Stimulated activated naive CD8-positive, alpha-beta T cell treated with anti-CD3 and anti-CD28 coated beads, Interleukin-15, amount 100 ng/mL, for 72 hours (primary cell): Measurements from ENCODE around the gene CDH22.

Experiments used
- ATAC-seq: fragments of 150-1000 bp; cut with Tn5 transposase; 2 replicates; pipeline ENCODE4 v1.10.0; 2021; ENCODE audit warnings: mild to moderate bottlenecking, moderate library complexity
- DNase-seq, 2 donors: peaks; one replicate each; pipeline ENCODE4 v3.0.0; 2021 to 2022
- H3K27ac Mint-ChIP-seq, 2 donors: one replicate each; pipeline ENCODE4 v1.8.0; 2022; ENCODE audit warnings: mild to moderate bottlenecking in 2 of 2, mixed read lengths in 2 of 2, moderate library complexity in 2 of 2
- H3K27me3 Mint-ChIP-seq: one replicate; pipeline ENCODE4 v1.8.0; 2022; ENCODE audit warnings: mixed read lengths
- H3K4me1 Mint-ChIP-seq: one replicate; pipeline ENCODE4 v1.8.0; 2022; ENCODE audit warnings: mild to moderate bottlenecking, mixed read lengths
- H3K4me3 Mint-ChIP-seq, 2 donors: one replicate each; pipeline ENCODE4 v1.8.0; 2022; ENCODE audit warnings: mild to moderate bottlenecking in 2 of 2, mixed read lengths in 2 of 2, moderate library complexity in 1 of 2
- H3K9me3 Mint-ChIP-seq, 2 donors: one replicate each; pipeline ENCODE4 v1.8.0; 2022; ENCODE audit warnings: mixed read lengths in 2 of 2

The CDH22 gene, protein sequence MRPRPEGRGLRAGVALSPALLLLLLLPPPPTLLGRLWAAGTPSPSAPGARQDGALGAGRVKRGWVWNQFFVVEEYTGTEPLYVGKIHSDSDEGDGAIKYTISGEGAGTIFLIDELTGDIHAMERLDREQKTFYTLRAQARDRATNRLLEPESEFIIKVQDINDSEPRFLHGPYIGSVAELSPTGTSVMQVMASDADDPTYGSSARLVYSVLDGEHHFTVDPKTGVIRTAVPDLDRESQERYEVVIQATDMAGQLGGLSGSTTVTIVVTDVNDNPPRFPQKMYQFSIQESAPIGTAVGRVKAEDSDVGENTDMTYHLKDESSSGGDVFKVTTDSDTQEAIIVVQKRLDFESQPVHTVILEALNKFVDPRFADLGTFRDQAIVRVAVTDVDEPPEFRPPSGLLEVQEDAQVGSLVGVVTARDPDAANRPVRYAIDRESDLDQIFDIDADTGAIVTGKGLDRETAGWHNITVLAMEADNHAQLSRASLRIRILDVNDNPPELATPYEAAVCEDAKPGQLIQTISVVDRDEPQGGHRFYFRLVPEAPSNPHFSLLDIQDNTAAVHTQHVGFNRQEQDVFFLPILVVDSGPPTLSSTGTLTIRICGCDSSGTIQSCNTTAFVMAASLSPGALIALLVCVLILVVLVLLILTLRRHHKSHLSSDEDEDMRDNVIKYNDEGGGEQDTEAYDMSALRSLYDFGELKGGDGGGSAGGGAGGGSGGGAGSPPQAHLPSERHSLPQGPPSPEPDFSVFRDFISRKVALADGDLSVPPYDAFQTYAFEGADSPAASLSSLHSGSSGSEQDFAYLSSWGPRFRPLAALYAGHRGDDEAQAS

GRCh38 chr20:46308258-46309157 is at the start of gene CDH22:
TSS of gene CDH22 (minus strand) at chr20:46308498. CDS start at chr20:46251294, 57,204 bp downstream.
- peak within 1 kb of the TSS; percentile 58 to 70 for H3K4me3 Mint-ChIP-seq
- peaks cover 16% of the 10 kb centered on the region for H3K4me1 Mint-ChIP-seq
- DNase-seq (peak; percentile 37 to 44), ATAC-seq (peak; percentile 65)
- H3K27me3 Mint-ChIP-seq = peaks cover 78% of the 10 kb centered on the region
- no peaks in the 10 kb centered on the region for H3K9me3 Mint-ChIP-seq
- H3K27ac Mint-ChIP-seq = no peak within 1 kb of the TSS

DNA sequence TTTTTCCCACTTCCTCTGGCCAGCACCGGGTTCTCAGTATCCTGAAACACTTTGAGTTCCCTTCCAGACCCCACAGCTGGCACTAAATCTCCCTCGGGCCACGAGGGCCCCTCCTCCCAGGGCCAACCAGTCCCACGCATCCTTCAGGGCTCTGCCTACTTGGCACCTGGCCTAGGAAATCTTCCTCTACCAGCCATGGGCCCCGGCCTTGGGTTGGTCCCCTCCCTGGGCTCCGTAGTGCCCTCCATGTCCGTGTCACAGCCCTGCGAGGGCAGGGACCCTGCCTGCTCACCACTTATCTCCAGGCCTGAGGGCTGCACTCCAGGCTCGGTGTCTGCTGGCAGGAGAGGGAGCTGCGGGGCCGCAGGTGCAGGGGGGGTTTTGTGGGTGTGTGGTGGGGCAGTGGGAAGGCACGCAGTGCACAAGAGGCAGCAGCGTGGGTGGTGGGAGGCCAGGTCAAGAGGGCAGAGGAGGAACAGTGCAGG is 48.8 kb upstream of the CDH22 start:
- peak; percentile 33 for ATAC-seq
- peak overlapping the region in 1 of 2 donors; percentile 60 for H3K4me3 Mint-ChIP-seq

DNA sequence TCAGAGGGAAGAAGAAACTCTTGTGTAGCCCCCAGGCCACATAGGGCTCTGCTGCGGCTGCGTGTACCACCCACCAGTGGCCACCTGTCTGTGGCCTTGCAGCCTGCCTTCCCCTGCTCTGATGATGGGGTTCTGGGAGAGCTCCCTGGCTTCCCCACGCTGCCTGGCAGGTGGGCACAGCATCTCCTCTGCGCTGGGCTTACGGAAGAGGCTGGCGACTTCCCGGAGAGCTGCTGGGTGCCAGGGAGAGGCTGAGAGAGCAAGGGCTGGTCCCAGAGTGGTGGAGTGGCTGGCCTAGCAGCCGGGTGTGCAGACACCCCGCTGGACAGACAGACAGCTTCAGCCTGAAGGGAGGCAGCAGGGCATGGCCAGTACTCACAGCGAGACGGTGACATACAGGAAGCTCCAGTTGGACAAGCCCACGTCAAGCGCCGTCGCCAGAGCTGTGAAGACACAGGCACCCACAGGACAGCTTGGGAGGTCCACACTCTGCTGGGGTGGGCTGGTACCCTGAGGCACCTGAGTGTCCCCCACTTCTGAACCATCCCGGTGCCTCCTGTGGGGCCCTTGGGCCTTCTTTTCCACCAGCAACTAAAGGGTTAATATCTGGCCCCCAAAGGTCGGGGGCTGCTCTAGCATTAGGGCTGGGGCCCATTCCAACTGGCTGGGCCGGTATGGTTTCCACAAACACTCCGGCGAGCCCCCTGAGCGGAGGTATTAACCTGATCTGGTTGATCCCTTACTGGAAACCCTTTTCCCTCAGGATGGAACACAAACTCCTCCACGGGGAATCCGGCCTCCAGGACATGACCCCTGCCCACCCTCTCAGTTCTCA is 48.1 kb upstream of the CDH22 start:
- H3K4me3 Mint-ChIP-seq = no peak overlapping the region
- H3K4me1 Mint-ChIP-seq = peaks cover 51% of the 10 kb centered on the region
- H3K9me3 Mint-ChIP-seq = no peaks in the 10 kb centered on the region
- ATAC-seq = no peak
- no peak for DNase-seq
- peak overlapping the region in 1 of 2 donors; percentile 86 for H3K27ac Mint-ChIP-seq
- H3K27me3 Mint-ChIP-seq = no peaks in the 10 kb centered on the region

More for the DNA sequence above, 48.8 kb upstream of the CDH22 start:
- no peak for DNase-seq
- no peaks in the 10 kb centered on the region for H3K27me3 Mint-ChIP-seq
- peaks cover 57% of the 10 kb centered on the region for H3K4me1 Mint-ChIP-seq
- no peaks in the 10 kb centered on the region for H3K9me3 Mint-ChIP-seq
- H3K27ac Mint-ChIP-seq = peak overlapping the region; percentile 86 to 87

DNA sequence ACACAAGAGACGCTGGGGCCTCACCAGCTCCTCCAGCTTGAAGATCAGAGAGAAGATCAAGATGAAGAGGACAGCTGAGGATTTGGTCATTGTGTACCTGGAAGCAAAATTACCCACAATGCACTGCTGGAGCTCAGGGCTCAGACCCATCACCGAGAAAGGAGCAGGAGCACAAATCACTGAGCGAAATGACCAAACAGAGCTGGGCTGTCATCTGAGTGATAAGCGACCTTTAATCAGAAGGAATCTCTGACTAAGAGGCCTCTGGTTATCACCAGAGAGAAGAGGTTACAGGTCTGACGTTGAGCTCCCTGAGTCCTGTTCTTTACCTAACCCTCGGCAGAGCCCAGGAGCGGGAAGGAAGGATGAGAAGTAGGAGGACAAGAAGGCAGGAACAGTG is 47.5 kb upstream of the CDH22 start:
- DNase-seq (no peak), ATAC-seq (no peak)
- no peaks in the 10 kb centered on the region for H3K9me3 Mint-ChIP-seq
- H3K4me1 Mint-ChIP-seq = peaks cover 51% of the 10 kb centered on the region
- H3K27me3 Mint-ChIP-seq = no peaks in the 10 kb centered on the region
- H3K27ac Mint-ChIP-seq = peak overlapping the region in 1 of 2 donors; percentile 16
- no peak overlapping the region for H3K4me3 Mint-ChIP-seq

- DNase-seq (no peak), ATAC-seq (no peak)
- H3K27ac Mint-ChIP-seq = peak overlapping the region in 1 of 2 donors; percentile 54
- H3K27me3 Mint-ChIP-seq = no peaks in the 10 kb centered on the region
- H3K4me1 Mint-ChIP-seq = peaks cover 57% of the 10 kb centered on the region
- H3K9me3 Mint-ChIP-seq = no peaks in the 10 kb centered on the region
- no peak overlapping the region for H3K4me3 Mint-ChIP-seq
These were observed 46.8 kb upstream of the CDH22 start for GRCh38 chr20:46354920-46355654.

DNA sequence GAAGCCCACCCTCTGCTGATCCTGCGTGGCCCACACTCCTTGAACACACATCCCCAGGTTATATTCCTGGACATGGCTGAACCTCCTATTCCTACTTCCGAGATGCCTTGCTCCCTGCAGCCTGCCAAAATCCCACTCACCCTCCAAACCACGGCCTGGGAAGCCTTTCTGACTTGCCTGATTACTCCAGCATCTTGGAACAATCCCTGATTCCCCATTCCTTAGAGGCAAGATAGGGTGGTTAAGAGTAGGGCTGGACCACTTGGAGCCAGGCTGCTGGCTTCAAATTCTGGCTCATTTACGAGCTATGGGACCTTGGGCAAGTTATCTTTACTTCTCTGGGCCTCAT is 45.9 kb upstream of the CDH22 start:
- H3K27ac Mint-ChIP-seq = peak overlapping the region; percentile 35 to 45
- no peaks in the 10 kb centered on the region for H3K9me3 Mint-ChIP-seq
- no peak overlapping the region for H3K4me3 Mint-ChIP-seq
- no peaks in the 10 kb centered on the region for H3K27me3 Mint-ChIP-seq
- H3K4me1 Mint-ChIP-seq = peaks cover 50% of the 10 kb centered on the region
- ATAC-seq (no peak), DNase-seq (no peak)

DNA sequence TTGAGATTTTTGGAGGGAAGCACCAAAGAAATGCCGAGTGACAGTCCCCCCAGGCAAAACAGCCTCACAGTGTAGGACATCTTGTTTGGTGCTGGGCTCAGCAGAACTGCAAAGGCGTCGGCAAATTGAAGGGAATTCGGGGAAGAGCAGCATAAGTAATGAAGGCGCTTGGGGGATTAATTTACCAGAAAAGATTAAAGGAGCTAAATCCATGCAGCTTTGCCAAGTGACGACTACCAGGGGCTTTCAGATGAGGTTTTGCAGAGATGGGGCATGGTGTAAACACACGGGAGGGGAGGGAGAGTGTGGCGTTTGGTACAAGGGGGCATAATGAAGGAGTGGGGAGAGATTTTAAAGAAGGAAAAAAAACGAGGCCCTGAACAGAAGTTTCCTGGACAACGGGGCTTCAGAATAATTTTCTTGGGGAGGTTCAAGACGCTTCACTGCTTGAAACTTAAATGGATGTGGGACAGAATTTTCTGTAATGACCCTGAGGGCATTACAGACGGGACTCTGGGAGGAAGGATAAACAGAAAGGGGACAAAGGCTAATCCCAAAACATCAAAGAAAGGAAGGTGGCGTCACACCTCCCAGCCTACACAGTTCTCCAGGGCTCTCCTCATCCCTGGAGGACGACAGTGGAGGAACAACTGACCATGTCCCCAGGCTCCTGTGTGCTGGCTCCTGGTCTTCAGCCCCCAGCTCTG is 45.4 kb upstream of the CDH22 start:
- Mint-ChIP-seq H3K27ac (no peak overlapping the region), H3K27me3 (no peaks in the 10 kb centered on the region), H3K4me3 (no peak overlapping the region), H3K9me3 (no peaks in the 10 kb centered on the region), H3K4me1 (peaks cover 45% of the 10 kb centered on the region)
- no peak for ATAC-seq
- DNase-seq = no peak

- Mint-ChIP-seq H3K4me3 (no peak overlapping the region), H3K9me3 (no peaks in the 10 kb centered on the region), H3K4me1 (peaks cover 33% of the 10 kb centered on the region), H3K27ac (no peak overlapping the region), H3K27me3 (no peaks in the 10 kb centered on the region)
- no peak for ATAC-seq
- DNase-seq = no peak
These were observed 44.2 kb upstream of the CDH22 start for GRCh38 chr20:46352370-46352938.

- Mint-ChIP-seq H3K27ac (peak overlapping the region in 1 of 2 donors; percentile 35), H3K27me3 (no peaks in the 10 kb centered on the region), H3K4me1 (peaks cover 25% of the 10 kb centered on the region), H3K4me3 (no peak overlapping the region), H3K9me3 (no peaks in the 10 kb centered on the region)
- no peak for ATAC-seq
- DNase-seq = no peak
These were observed 43.2 kb upstream of the CDH22 start for GRCh38 chr20:46351357-46352058.

GRCh38 chr20:46350986-46351267 is 42.6 kb upstream of the CDH22 start:
- Mint-ChIP-seq H3K27ac (peak overlapping the region in 1 of 2 donors; percentile 86), H3K27me3 (no peaks in the 10 kb centered on the region), H3K4me1 (peaks cover 24% of the 10 kb centered on the region), H3K4me3 (no peak overlapping the region), H3K9me3 (no peaks in the 10 kb centered on the region)
- ATAC-seq = no peak
- no peak for DNase-seq

DNA sequence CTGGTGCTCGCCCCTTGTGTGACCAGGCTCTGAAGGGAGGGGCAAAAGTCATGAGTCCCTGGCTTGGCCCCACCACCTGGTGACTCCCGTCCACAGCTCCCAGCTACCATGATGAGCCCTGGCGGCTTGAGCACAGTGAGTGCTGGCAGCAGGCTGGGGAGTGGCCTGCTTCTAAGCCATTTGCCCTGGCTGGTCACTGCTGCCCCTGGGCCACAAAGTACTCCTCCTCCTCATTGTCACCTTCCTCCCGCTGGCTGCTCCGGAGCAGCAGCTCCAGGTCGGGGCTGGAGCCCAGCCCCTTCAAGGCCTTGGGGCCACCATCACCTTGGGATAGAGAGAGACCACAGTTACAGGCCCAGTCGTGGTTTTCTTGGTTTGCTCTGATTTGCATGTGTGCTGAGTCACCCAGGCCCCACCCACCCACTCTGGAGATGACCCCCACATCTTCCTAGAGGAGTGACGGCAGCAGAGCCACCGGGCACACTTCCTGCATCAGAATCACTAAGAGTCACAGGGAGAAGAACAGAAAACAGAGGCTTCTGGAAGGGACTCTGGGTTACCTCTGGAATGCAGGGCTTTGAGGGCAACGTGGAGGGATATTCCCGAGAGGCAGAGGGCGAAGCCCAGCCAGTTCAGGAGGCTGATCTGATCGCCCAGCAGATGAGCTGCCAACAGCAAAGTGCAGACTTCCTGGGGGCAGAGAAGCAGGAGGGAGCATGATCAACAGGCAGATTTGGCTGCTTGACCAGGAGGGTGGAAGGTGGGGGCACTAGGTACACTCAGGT is 42.1 kb upstream of the CDH22 start:
- DNase-seq (no peak), ATAC-seq (peak; percentile 55)
- H3K9me3 Mint-ChIP-seq = no peaks in the 10 kb centered on the region
- H3K27me3 Mint-ChIP-seq = no peaks in the 10 kb centered on the region
- H3K4me3 Mint-ChIP-seq = peak overlapping the region in 1 of 2 donors; percentile 47
- peak overlapping the region; percentile 86 to 94 for H3K27ac Mint-ChIP-seq
- H3K4me1 Mint-ChIP-seq = peaks cover 20% of the 10 kb centered on the region

- no peak for DNase-seq
- H3K4me3 Mint-ChIP-seq = no peak overlapping the region
- H3K27me3 Mint-ChIP-seq = no peaks in the 10 kb centered on the region
- peaks cover 19% of the 10 kb centered on the region for H3K4me1 Mint-ChIP-seq
- no peak overlapping the region for H3K27ac Mint-ChIP-seq
- no peak for ATAC-seq
- no peaks in the 10 kb centered on the region for H3K9me3 Mint-ChIP-seq
These were observed 41.4 kb upstream of the CDH22 start for GRCh38 chr20:46349742-46350056.
